ENCODE measurements around the gene NSUN6.

GRCh38 chr10:18699849-18700840 is 48.8 kb upstream of the NSUN6 start:
- TF ChIP-seq CTCF (IDR thresholded peaks at IDR 0.05) (no peak), POLR2A (IDR thresholded peaks at IDR 0.05) (no peak)

Data from heart left ventricle (tissue), 13 donors.